Mesendoderm (in vitro differentiated cells): ENCODE measurements around the gene RYR2.

Source experiments
- DNase-seq: peaks from one replicate; pipeline ENCODE4 v3.0.0; 2013
- H2AK5ac ChIP-seq: 2 replicates; pipeline ENCODE4 v1.6.1; 2013; ENCODE audit warnings: low read length, inconsistent platforms
- H2BK120ac ChIP-seq: 2 replicates; pipeline ENCODE4 v1.6.1; 2013; ENCODE audit warnings: low read depth, mild to moderate bottlenecking, low read length, moderate library complexity, mixed read lengths
- H2BK15ac ChIP-seq: replicated peaks from 2 replicates; pipeline ENCODE4 v1.6.1; 2013; ENCODE audit warnings: low read depth, mild to moderate bottlenecking, moderate library complexity
- H2BK5ac ChIP-seq: 2 replicates; pipeline ENCODE4 v1.6.1; 2013; ENCODE audit warnings: low read length, inconsistent platforms
- H3K18ac ChIP-seq: 2 replicates; pipeline ENCODE4 v1.6.1; 2013; ENCODE audit warnings: mild to moderate bottlenecking, low read length, mixed read lengths
- H3K23ac ChIP-seq: one replicate; pipeline ENCODE4 v1.6.1; 2013; ENCODE audit warnings: low read length
- H3K27ac ChIP-seq: 2 replicates; pipeline ENCODE4 v1.5.1; 2013; ENCODE audit warnings: low read depth, mild to moderate bottlenecking, inconsistent platforms, low read length, moderate library complexity
- H3K27me3 ChIP-seq: 2 replicates; pipeline ENCODE4 v1.6.1; 2013; ENCODE audit warnings: low read length, control low read depth, mild to moderate bottlenecking, inconsistent platforms; ENCODE audit not compliant: insufficient read depth, poor library complexity
- H3K36me3 ChIP-seq: 2 replicates; pipeline ENCODE4 v1.6.1; 2013; ENCODE audit warnings: low read length, inconsistent platforms; ENCODE audit not compliant: control insufficient read depth, insufficient read depth
- H3K4ac ChIP-seq: one replicate; pipeline ENCODE4 v1.6.1; 2013; ENCODE audit warnings: low read depth, mild to moderate bottlenecking, low read length, moderate library complexity
- H3K4me1 ChIP-seq: 2 replicates; pipeline ENCODE4 v1.6.1; 2013; ENCODE audit warnings: low read depth, low read length, inconsistent platforms; ENCODE audit not compliant: control insufficient read depth
- H3K4me2 ChIP-seq: 2 replicates; pipeline ENCODE4 v1.6.1; 2013; ENCODE audit warnings: low read length
- H3K4me3 ChIP-seq: 2 replicates; pipeline ENCODE4 v1.5.1; 2013; ENCODE audit warnings: mild to moderate bottlenecking, low read length
- H3K56ac ChIP-seq: one replicate; pipeline ENCODE4 v1.6.1; 2013; ENCODE audit warnings: low read length
- H3K79me1 ChIP-seq: 2 replicates; pipeline ENCODE4 v1.6.1; 2013; ENCODE audit warnings: low read length, inconsistent platforms
- H3K79me2 ChIP-seq: 2 replicates; pipeline ENCODE4 v1.6.1; 2013; ENCODE audit warnings: mild to moderate bottlenecking, low read length; ENCODE audit not compliant: control insufficient read depth, insufficient read depth
- H3K9ac ChIP-seq: 2 replicates; pipeline ENCODE4 v1.6.1; 2013; ENCODE audit warnings: low read length, inconsistent platforms
- H4K5ac ChIP-seq: one replicate; pipeline ENCODE4 v1.6.1; 2013; ENCODE audit warnings: low read length
- H4K8ac ChIP-seq: one replicate; pipeline ENCODE4 v1.6.1; 2013; ENCODE audit warnings: low read depth, mild to moderate bottlenecking, control low read depth, low read length, moderate library complexity
- WGBS: extraction: QIAGEN DNeasy Blood & Tissue Kit; methylation state at CpG from one replicate; pipeline ENCODE4 v1.1.7; 2013; ENCODE audit warnings: low lambda C conversion rate, missing lambda C conversion rate; ENCODE audit not compliant: insufficient coverage; ENCODE audit errors: extremely low coverage; 5-methylcytosine and 5-hydroxymethylcytosine counted together

RYR2 gene

GRCh38 chr1:237181743-237182317, 139.8 kb downstream of the RYR2 start:
- no peak overlapping the region for H2AK5ac ChIP-seq
- no peak overlapping the region for H4K5ac ChIP-seq
- H3K4me3 ChIP-seq = no peak overlapping the region
- H2BK120ac ChIP-seq = no peak overlapping the region
- H3K18ac ChIP-seq = no peak overlapping the region
- DNase-seq = no peak
- H3K4me1 ChIP-seq = no peaks in the 10 kb centered on the region
- no peak overlapping the region for H2BK5ac ChIP-seq
- H3K79me2 ChIP-seq = peaks cover 2% of the 10 kb centered on the region
- no peak overlapping the region for H3K4ac ChIP-seq
- no peak overlapping the region for H4K8ac ChIP-seq
- no peak overlapping the region for H2BK15ac ChIP-seq
- H3K27ac ChIP-seq = no peak overlapping the region
- no peak overlapping the region for H3K23ac ChIP-seq
- no peak overlapping the region for H3K9ac ChIP-seq
- no peaks in the 10 kb centered on the region for H3K79me1 ChIP-seq
- no peak overlapping the region for H3K56ac ChIP-seq
- 100% methylated on average over 1 of the region's 12 CpGs for WGBS
- no peaks in the 10 kb centered on the region for H3K36me3 ChIP-seq
- H3K27me3 ChIP-seq = no peaks in the 10 kb centered on the region
- H3K4me2 ChIP-seq = no peak overlapping the region

GRCh38 chr1:237183963-237184540, 142.1 kb downstream of the RYR2 start:
- Histone ChIP-seq H3K56ac (no peak overlapping the region), H3K23ac (no peak overlapping the region)
- WGBS = no CpG with 5 or more reads among the region's 7 CpGs

GRCh38 chr1:237186675-237187074, 144.7 kb downstream of the RYR2 start:
- H3K27me3 ChIP-seq = no peaks in the 10 kb centered on the region
- no peak overlapping the region for H3K4me3 ChIP-seq
- H3K36me3 ChIP-seq = no peaks in the 10 kb centered on the region
- H3K56ac ChIP-seq = no peak overlapping the region
- no peak overlapping the region for H4K8ac ChIP-seq
- H3K9ac ChIP-seq = no peak overlapping the region
- no peaks in the 10 kb centered on the region for H3K4me1 ChIP-seq
- H2BK15ac ChIP-seq = no peak overlapping the region
- H3K23ac ChIP-seq = no peak overlapping the region
- no peak overlapping the region for H3K4me2 ChIP-seq
- H3K27ac ChIP-seq = no peak overlapping the region
- H3K79me2 ChIP-seq = peaks cover 4% of the 10 kb centered on the region
- H3K4ac ChIP-seq = peak overlapping the region; percentile 52
- no peak for DNase-seq
- H2BK5ac ChIP-seq = no peak overlapping the region
- WGBS = no CpG with 5 or more reads among the region's 8 CpGs
- no peaks in the 10 kb centered on the region for H3K79me1 ChIP-seq
- H2BK120ac ChIP-seq = peak overlapping the region; percentile 45
- H2AK5ac ChIP-seq = no peak overlapping the region
- H3K18ac ChIP-seq = peak overlapping the region; percentile 80
- no peak overlapping the region for H4K5ac ChIP-seq

More at GRCh38 chr1:237183963-237184540, 142.1 kb downstream of the RYR2 start:
- H3K4me1 ChIP-seq = no peaks in the 10 kb centered on the region
- peaks cover 2% of the 10 kb centered on the region for H3K79me2 ChIP-seq
- no peak overlapping the region for H3K18ac ChIP-seq
- H4K5ac ChIP-seq = no peak overlapping the region
- no peak overlapping the region for H3K4me3 ChIP-seq
- no peak overlapping the region for H2BK15ac ChIP-seq
- H3K27ac ChIP-seq = no peak overlapping the region
- H2BK5ac ChIP-seq = no peak overlapping the region
- H2AK5ac ChIP-seq = no peak overlapping the region
- H3K79me1 ChIP-seq = no peaks in the 10 kb centered on the region
- no peak overlapping the region for H3K9ac ChIP-seq
- no peak overlapping the region for H4K8ac ChIP-seq
- no peaks in the 10 kb centered on the region for H3K36me3 ChIP-seq
- no peak overlapping the region for H2BK120ac ChIP-seq
- DNase-seq = peak; percentile 60
- H3K4me2 ChIP-seq = no peak overlapping the region
- H3K4ac ChIP-seq = no peak overlapping the region
- H3K27me3 ChIP-seq = no peaks in the 10 kb centered on the region

DNA sequence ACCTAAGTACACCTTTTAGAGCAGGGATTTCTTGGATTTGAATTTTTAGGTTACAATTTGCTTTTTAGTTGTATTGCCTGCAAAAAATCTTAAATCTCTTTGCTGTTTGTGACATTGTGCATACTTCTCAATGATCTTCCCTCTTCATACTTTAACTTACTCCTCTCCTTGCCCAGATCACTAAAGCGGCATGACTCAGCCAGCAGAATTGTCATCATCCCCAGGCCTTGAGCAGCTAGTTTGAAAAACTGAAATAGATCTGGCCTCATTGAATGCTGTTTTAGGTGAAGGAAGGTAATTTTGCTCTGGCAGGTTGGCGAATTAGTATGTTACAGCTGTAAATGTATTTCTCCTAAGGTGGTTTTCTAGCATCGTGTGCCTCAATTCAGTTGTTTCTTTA, 145.9 kb downstream of the RYR2 start:
- Histone ChIP-seq H4K8ac (no peak overlapping the region), H3K27ac (no peak overlapping the region), H4K5ac (no peak overlapping the region), H3K79me1 (no peaks in the 10 kb centered on the region), H3K4me2 (no peak overlapping the region), H2BK120ac (no peak overlapping the region), H3K27me3 (no peaks in the 10 kb centered on the region), H2AK5ac (no peak overlapping the region), H2BK15ac (no peak overlapping the region), H2BK5ac (no peak overlapping the region), H3K79me2 (peaks cover 4% of the 10 kb centered on the region), H3K4ac (no peak overlapping the region), H3K18ac (no peak overlapping the region), H3K23ac (no peak overlapping the region), H3K56ac (no peak overlapping the region), H3K4me3 (no peak overlapping the region), H3K4me1 (no peaks in the 10 kb centered on the region), H3K36me3 (no peaks in the 10 kb centered on the region), H3K9ac (no peak overlapping the region)
- WGBS = no CpG with 5 or more reads among the region's 3 CpGs
- no peak for DNase-seq

GRCh38 chr1:237191403-237191802, 149.4 kb downstream of the RYR2 start:
- Histone ChIP-seq H3K79me2 (peaks cover 4% of the 10 kb centered on the region), H2BK120ac (no peak overlapping the region), H3K56ac (no peak overlapping the region), H3K79me1 (no peaks in the 10 kb centered on the region), H3K36me3 (no peaks in the 10 kb centered on the region), H3K27ac (no peak overlapping the region), H3K4ac (no peak overlapping the region), H3K4me2 (no peak overlapping the region), H2BK5ac (no peak overlapping the region), H4K8ac (no peak overlapping the region), H3K18ac (no peak overlapping the region), H3K4me1 (no peaks in the 10 kb centered on the region), H3K4me3 (no peak overlapping the region), H3K9ac (no peak overlapping the region), H3K23ac (no peak overlapping the region), H2AK5ac (no peak overlapping the region), H3K27me3 (no peaks in the 10 kb centered on the region), H4K5ac (no peak overlapping the region), H2BK15ac (no peak overlapping the region)
- no CpG with 5 or more reads among the region's 9 CpGs for WGBS
- DNase-seq = no peak
